ENCODE results near the gene SEZ6L2. TPM values are rescaled to one million over a fixed set of nuclear protein-coding genes. Genes with fewer than 3 reads are reported as not detected.

SEZ6L2 gene
- total and polyA plus RNA-seq, 2 of the 13 experiments (the other 11 are each of a cell fraction or from before 2014, with no cell fraction given): 14.9 to 16.9 TPM

DNA sequence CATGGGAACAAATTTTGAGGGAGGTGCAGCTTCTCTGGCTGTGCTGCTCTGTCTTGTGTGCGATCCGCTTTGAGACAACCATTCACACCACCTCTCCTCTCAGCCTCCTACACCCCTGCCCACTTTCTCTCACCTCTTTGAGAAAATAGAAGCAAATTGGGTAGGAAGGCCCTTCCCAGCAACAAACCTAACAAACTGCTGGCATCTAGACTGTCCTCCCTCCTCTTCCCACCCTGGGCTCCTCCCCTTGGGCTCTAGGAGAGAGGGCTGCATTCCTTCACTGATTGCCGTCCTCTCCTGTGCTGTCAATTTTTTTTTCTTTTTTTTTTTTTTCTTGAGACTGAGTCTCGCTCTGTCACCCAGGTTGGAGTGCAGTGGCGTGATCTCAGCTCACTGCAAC, 49.8 kb downstream of the SEZ6L2 start:
- TF ChIP-seq ZNF263 (CRISPR knock-in tag; IDR thresholded peaks at IDR 0.05) (0 out of 2 replicates have a peak, but pooled peaks have one; percentile 49), NR2F2 (IDR thresholded peaks at IDR 0.05; ENCODE audit: borderline replicate concordance, low read depth) (no peak)
- TF ChIP-seq, protein P1, sequence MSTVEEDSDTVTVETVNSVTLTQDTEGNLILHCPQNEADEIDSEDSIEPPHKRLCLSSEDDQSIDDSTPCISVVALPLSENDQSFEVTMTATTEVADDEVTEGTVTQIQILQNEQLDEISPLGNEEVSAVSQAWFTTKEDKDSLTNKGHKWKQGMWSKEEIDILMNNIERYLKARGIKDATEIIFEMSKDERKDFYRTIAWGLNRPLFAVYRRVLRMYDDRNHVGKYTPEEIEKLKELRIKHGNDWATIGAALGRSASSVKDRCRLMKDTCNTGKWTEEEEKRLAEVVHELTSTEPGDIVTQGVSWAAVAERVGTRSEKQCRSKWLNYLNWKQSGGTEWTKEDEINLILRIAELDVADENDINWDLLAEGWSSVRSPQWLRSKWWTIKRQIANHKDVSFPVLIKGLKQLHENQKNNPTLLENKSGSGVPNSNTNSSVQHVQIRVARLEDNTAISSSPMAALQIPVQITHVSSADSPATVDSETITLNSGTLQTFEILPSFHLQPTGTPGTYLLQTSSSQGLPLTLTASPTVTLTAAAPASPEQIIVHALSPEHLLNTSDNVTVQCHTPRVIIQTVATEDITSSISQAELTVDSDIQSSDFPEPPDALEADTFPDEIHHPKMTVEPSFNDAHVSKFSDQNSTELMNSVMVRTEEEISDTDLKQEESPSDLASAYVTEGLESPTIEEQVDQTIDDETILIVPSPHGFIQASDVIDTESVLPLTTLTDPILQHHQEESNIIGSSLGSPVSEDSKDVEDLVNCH (CRISPR knock-in tag; IDR thresholded peaks at IDR 0.05): no peak
- Histone ChIP-seq H3K27me3 (ENCODE audit: control insufficient read depth in 1 of 2, insufficient read depth in 2 of 2, low read length in 2 of 2) (no peaks in the 10 kb centered on the region), H3K4me1 (ENCODE audit: insufficient read depth, low read length) (no peaks in the 10 kb centered on the region), H3K79me2 (ENCODE audit: insufficient read depth, low read length) (no peaks in the 10 kb centered on the region), H3K27ac (ENCODE audit: extremely low read length, insufficient read depth, low read length) (no peak overlapping the region), H3K4me3 (replicated peaks in 1 of 3; ENCODE audit: insufficient read depth in 1 of 3, low read depth in 2 of 3, low read length in 3 of 3) (no peak overlapping the region), H3K9me3 (ENCODE audit: low read length) (no peaks in the 10 kb centered on the region), H2AFZ (ENCODE audit: low read length) (no peak overlapping the region), H3K36me3 (replicated peaks in 1 of 2; ENCODE audit: control insufficient read depth in 1 of 2, insufficient read depth in 2 of 2, low read length in 2 of 2) (peaks cover 3% of the 10 kb centered on the region in 2 experiments; a peak in 1 of 5 replicates), H3K4me2 (ENCODE audit: low read depth, low read length) (no peak overlapping the region), H4K20me1 (ENCODE audit: insufficient read depth, low read length) (no peaks in the 10 kb centered on the region), H3K9ac (ENCODE audit: insufficient read depth, low read depth, low read length) (no peak overlapping the region)
- POLR2A ChIA-PET: interaction anchor here (0.6 to 5.0 kb wide), 10 partner anchors 15 to 149 kb away, joined by 3 to 37 read pairs (median 10); partner anchors contain the start of genes CDIPT, MAZ, MVP and PAGR1
- FAIRE-seq: no peak
- peak; percentile 4; the same call in 1 of the 3 replicates for ATAC-seq
- in situ Hi-C loops (cut with HindIII; ENCODE audit: extremely low pct_ligation_motif_present, low pct_unique_long_range_greater_than_20kb): no loop called here
- no TSS peak for BruUV-seq (replicated peaks)
- CTCF ChIA-PET (ENCODE audit: low intra/inter-chr PET ratio, low total read pairs): no interaction called here
- intact Hi-C loops (cut with micrococcal nuclease; ENCODE audit: unreplicated experiment): loop anchor here (2.0 kb wide), 1 partner anchor 149 kb away; no protein-coding TSS in a partner anchor
- 78% methylated on average over 5 of the region's 5 CpGs for WGBS (ENCODE audit: low lambda C conversion rate)
- DNase-seq (ENCODE audit: low spot score): no peak

Data from HepG2 (cell line).